Adipose tissue (tissue), 3 donors: ENCODE data around the gene MRPL49. TPM values are rescaled to one million over a fixed set of nuclear protein-coding genes. Genes with fewer than 3 reads are reported as not detected.
"Not testable (repeated sequence)": the region's sequence is repeated elsewhere in the genome, so short reads cannot be mapped to it uniquely, and the experiment has no call there.

Experiments
- H3K27ac ChIP-seq: one replicate; pipeline ENCODE4 v1.5.1; 2013; ENCODE audit warnings: low read depth, low read length
- WGBS, 3 donors: extraction: QIAGEN DNeasy Blood & Tissue Kit; methylation state at CpG; one replicate each; pipeline ENCODE4 v1.1.7; 2013; 5-methylcytosine and 5-hydroxymethylcytosine counted together
- polyA plus RNA-seq, 3 donors: library from polyadenylated mRNA; stranded (reverse); fragments of 200-250 nt; gene quantifications; one replicate each; pipeline ENCODE4 v1.2.3, GENCODE V29; 2013
- donor health status: healthy with polysubstance abuse.
- donor health status: Bipolar disorder and iron deficiency.
- donor health status: healthy.

Gene MRPL49
- polyA plus RNA-seq, 3 donors: 22.3 to 32.5 (median 30.9) TPM

DNA sequence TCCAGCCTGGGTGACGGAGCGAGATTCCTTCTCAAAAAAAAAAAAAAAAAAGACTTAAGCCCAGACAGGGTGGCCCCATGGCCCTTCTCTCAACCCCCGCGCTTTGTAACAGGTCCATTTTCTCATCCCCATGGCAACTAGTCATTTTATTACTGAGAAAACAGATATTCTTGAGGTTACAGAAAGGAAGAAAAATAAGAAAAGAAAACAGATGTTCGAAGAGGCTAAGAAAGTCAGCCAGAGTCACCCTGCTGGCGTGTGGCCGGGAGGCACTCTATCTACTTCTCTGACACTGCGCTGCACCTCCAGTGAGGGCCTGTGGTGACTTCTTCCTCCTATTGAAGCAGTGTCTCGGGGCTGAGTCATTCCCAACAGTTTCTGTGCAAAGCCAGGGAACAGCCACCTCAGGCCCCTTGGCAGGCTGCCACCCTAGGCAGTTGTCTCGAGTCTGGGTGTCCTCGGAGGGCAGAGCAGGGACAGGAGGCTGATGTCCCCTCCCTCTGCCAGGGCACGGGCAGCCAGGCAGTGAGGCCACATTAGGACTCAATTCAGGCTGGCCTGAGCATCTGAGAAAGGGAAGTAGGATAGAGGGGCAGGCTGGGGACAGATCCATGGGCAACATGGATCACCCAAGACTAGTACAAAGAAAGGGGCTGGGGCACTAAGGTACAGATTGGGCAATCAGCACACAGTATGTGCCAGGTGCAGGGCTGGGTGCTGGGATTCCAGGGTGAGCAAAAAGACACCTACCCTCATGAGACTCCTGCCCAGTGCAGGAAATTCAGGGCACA is 28.6 kb downstream of the MRPL49 start:
- WGBS, 3 donors: 19 to 27% (median 20%) methylated on average over 12 of the region's 12 CpGs
- no peak overlapping the region for H3K27ac ChIP-seq

DNA sequence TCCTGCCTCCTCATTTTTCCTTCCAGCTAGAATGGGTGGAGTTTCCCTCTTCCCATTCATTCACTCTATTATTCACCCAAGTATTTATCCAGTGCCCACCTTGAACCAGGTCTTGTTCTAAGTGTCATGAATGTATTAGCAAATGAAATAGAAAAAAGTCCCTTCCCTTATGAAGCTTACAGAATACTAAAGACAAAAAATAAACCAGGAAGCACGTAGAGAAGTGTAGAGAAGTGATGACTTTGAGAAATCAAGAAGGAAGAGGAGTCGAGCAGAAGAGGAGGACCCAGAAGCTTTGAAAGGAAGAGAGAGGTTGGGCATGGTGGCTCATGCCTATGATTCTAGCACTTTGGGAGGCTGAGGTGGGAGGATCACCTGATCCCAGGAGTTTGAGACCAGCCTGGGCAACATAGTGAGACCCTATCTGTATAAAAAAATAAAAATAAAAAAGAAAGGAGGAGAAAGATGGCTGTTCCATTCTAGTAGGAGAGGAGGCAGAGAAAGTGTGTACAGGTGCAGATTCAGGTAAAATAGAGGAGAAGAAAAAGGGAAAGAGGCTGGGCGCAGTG is 29.3 kb downstream of the MRPL49 start:
- H3K27ac ChIP-seq: no peak overlapping the region
- 50 to 92% (median 64%) methylated on average over 3 of the region's 3 CpGs for WGBS, 3 donors

DNA sequence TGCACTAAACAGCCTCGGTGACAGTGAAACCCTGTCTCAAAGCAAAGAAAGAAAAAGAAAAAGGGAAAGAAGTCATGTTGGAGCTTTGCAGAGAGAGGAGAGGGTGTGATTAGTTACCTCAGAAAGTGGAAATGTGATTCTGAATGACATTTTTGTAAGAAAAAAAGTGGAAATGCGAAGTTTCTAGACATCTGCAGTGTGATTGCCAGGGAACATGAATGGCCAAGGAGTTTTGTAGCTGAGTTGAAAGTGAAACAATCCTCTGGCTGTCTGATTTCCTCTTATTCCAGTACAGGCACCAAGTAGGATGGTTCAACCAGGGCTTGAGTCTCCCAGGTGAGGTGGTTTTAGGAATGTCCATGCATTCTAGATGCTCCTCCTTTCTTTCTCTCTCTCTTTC is 30.0 kb downstream of the MRPL49 start:
- WGBS, 3 donors: 61 to 83% (median 72%) methylated on average over 2 of the region's 2 CpGs
- H3K27ac ChIP-seq: peak overlapping the region; percentile 26

DNA sequence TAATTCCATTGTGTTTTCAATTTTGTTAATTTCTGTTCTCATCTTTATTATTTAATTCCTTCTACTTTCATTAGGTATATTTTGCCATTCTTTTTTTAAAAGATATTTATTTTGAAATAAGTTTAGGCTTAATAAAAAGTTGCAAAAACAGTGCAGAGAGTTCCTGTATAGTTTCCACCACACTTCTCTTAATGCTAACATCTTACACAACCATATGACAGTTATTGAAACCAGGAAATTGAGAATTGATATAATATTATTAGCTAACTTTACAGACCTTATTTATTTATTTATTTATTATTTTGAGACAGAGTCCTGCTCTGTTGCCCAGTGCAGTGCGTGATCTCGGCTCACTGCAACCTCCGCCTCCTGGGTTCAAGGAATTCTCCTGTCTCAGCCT is 34.1 kb downstream of the MRPL49 start:
- no peak overlapping the region for H3K27ac ChIP-seq
- 88 to 97% (median 89%) methylated on average over 3 of the region's 3 CpGs for WGBS, 3 donors

DNA sequence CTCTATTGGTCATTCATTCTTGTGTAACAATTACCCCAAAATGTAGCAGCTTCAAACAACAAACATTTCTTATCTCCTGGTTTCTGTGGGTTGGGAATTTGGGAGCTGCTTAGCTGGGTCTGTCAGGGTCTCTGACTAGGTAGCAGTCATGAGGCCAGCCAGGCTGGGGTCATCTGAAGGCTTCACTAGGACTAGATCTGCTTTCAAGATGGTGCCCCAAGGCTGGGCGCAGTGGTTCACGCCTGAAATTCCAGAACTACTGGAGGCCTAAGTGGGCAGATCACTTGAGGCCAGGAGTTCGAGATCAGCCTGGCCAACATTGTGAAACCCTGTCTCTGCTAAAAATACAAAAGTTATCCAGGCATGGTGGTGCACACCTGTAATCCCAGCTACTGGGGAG is 34.8 kb downstream of the MRPL49 start:
- 87 to 95% (median 94%) methylated on average over 3 of the region's 3 CpGs for WGBS, 3 donors
- no peak overlapping the region for H3K27ac ChIP-seq

DNA sequence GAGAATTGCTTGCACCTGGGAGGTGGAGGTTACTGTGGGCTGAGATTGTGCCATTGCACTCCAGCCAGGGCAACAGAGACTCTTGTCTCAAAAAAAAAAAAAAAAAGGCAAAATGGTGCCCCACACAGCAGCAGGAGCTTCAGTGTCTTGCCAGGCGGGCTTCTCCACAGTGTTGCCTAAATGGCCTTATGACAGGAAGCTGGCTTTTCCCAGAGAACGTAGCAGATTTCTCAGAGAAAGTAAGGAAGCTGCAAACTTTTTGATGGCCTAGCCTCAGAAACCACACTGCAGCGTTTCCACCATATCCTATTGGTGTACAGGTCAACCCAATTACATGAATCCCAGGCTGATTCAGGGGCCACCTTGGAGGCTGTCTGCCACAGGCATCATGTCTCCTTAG is 35.2 kb downstream of the MRPL49 start:
- no peak overlapping the region for H3K27ac ChIP-seq
- WGBS, 3 donors: 40 to 79% (median 61%) methylated on average over 3 of the region's 3 CpGs

DNA sequence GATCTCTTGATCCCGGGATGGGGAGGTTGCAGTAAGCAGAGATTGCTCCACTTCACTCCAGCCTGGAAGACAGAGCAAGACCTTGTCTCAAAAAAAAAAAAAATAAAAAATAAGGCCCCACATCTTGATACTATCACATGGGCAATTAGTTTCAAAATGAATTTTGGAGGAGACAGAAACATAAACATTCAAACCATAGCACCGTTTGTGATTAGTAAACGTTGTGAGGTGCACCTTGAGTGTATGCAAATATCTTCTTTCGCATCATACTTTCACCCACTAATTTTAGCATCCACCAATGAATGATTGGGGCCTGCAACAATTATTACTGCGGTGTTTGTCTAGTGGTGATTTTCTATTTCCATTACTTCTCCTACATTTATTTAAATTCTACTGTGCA is 36.9 kb downstream of the MRPL49 start:
- H3K27ac ChIP-seq: no peak overlapping the region
- WGBS, 3 donors: 72 to 79% (median 74%) methylated on average over 5 of the region's 5 CpGs

DNA sequence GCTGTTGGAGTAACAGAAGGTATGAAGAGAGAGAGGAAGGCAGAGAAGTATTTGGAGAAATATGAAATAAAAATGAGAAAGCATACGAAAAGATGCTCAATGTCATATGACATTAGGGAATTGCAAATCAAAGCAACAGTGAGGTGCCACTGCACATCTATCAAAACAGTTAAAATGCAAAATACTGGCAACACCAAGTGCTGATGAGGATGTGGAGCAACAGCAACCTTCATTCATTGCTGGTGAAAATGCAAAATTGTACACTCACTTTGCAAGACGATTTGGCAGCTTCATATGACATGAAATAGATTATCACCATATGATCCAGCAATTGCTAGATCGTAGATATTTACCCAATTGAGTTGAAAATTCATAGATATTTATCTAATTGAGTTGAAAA is 38.5 kb downstream of the MRPL49 start:
- no peak overlapping the region for H3K27ac ChIP-seq
- 74 to 80% (median 79%) methylated on average over 3 of the region's 3 CpGs for WGBS, 3 donors

DNA sequence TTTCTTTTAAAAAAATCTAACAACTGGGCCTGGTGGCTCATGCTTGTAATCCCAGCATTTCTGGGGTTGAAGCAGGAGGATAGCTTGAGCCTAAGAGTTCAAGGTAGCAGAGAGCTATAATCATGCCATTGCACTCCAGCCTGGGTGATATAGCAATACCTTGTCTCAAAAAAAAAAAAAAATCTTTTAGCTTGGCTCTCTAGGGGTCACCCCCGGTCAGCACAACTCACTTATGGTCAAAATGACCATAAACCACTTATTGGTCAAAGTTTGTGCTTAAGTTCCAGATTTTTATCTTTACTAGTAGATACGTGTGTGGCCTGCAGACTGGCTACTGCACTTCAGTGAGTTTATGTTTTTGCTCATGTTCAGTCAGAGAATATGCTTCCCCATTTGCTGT is 41.6 kb downstream of the MRPL49 start:
- WGBS, 3 donors: 79 to 92% (median 86%) methylated on average over 2 of the region's 2 CpGs
- H3K27ac ChIP-seq: no peak overlapping the region

DNA sequence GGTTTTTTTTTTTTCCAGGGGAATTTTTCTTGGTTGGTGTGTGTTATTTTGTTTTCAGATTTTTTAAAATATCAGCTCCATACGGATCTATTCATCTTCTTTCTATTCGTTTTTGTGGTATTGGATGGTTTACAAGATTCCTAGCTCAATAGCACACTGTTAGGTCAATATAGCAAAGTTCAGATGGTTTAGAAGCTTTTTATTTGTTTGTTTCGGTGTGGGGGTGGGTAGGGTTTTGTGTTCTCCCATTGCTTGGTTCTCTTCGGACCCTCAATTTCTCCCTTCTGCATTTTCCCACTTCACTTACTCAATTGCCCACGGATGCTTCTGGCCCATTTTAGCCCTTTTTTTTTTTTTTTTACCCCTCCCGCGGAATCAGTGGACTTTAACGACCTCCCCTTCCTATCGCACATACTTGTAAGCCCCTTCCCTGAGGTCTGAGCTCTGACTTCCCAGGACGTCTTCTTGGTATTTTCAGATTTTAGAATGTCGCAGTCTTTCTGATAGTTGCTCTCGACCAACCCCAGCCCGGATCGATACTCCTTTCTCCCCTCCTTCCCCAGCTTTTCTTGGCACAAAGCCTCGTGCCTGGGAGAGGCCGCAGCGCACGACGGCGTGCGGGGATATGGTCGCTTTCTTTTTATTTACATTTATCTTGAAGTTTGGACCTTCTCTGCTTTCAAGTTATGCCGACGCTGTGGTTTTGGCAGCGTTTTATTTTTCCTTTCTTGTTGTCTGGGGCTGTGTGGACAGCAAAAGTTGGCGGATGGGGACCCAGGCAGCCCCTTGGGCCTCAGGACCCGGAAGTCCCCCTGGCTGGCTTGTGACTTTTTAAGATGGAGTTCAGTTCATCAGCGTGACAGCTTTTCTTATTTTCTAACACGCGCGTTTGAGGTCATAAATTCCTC is 43.5 kb downstream of the MRPL49 start:
- 33 to 64% (median 46%) methylated on average over 31 of the region's 31 CpGs for WGBS, 3 donors
- no peak overlapping the region for H3K27ac ChIP-seq

DNA sequence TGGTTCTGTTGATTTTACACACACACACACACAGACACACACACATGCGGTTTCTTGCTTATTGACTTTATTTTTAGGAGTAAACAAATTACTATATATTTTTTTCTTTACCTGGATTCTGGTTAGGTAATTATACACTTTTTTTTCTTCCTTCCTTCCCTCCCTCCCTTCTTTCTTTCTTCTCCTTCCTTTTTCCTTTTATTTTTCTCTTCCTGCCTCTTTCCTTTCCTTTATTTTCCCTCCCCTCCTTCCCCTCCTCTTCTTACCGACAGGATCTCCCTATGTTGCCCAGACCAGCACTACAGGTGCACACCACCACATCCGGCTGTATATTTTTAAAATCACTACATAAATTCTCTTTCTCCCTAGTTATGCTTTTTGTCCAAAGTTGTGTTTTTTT is 44.8 kb downstream of the MRPL49 start:
- H3K27ac ChIP-seq: no peak overlapping the region
- WGBS, 3 donors: 76 to 89% (median 88%) methylated on average over 3 of the region's 3 CpGs

DNA sequence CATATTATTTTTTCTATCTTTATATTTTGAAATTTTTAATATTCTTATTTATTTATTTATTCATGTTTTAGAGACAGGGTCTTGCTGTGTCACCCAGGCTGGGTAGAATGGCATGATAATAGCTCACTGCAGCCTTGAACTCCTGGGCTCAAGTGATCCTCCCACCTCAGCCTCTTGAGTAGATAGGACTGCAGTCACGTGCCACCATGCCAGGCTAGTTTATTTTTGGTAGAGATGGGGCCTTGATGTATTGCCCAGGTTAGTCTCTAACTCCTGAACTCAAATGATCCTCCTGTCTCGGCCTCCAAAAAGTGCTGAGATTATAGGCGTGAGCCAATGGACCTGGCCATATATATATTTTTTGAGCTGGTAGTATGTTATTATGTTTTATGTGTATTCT is 45.5 kb downstream of the MRPL49 start:
- no peak overlapping the region for H3K27ac ChIP-seq
- 89 to 95% (median 94%) methylated on average over 3 of the region's 3 CpGs for WGBS, 3 donors

DNA sequence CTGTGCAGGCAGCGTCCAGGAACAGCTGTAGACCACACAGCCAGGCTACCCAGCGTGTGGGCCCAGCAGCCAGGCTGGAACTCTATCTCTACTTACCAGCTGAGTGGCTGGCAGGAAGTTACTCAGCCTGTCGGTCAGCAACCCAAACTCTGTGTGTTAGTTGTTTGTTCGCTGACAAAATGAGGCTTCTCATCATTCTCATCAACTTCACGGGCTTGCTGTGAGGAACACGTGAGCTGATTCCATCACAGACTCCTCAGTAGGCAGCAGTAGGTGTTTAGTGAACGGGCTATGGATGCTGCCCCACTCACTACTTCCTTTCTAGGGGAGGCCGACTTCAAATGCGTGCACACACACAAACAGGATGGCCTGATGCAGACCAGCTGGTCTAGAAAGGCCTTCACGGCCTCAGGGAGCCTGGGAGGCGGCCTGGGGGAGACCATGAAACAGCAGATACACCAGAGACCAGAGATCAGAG is 47.1 kb downstream of the MRPL49 start:
- no peak overlapping the region for H3K27ac ChIP-seq
- WGBS, 3 donors: 51 to 81% (median 63%) methylated on average over 11 of the region's 11 CpGs

DNA sequence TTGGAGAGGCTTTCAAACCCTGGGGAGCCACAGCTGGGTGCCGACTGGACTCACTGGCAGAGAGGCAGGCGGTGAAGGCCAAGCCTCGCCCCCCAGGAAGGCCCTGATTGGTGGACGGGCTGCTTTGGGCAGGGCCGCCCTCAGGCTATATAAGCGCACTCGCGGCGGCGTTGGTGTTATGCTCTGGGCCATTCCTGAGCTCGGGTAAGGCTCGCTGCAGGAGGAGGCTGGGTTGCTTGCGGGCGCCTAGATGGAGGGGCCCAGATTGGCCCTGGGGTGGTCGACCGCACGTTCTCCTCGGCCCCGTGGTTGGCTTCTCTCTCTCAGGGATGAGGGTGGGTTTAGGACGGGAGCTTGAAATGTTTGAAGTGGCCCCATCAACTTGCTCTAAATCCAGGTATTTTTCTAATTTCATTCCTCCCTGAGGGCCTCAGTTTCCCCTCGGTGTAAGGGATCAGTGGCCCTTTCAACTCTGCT is 48.0 kb downstream of the MRPL49 start, which contains the start of gene SPDYC:
SPDYC (plus strand) TSS at position 176 of the 477 bp plus-strand sequence. CDS start 1,125 bp downstream, outside the sequence.
- 92 to 94% (median 93%) methylated on average over 21 of the region's 21 CpGs for WGBS, 3 donors
- H3K27ac ChIP-seq: no peak within 1 kb of the TSS

DNA sequence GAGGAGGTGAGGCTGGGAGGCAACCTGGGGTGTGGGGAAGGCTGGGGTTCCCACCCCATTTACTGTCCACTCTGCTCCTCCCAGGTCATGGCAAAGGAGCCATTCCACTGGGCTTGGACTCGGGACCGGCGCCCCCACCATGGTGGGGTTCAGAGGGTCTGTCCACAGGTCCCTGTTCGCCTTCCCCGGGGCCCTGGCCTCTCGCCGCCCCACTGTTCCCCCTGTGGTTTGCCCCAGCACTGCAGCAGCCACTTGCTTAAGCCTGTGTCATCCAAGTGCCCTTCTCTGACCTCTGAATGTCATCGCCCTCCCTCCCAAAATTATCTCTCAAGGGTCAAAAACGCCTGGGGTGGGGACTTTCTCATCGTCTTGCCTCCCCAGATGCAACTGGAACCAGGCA is 50.5 kb downstream of the MRPL49 start:
- 81 to 83% (median 82%) methylated on average over 9 to 10 of the region's 10 CpGs for WGBS, 3 donors
- no peak overlapping the region for H3K27ac ChIP-seq

DNA sequence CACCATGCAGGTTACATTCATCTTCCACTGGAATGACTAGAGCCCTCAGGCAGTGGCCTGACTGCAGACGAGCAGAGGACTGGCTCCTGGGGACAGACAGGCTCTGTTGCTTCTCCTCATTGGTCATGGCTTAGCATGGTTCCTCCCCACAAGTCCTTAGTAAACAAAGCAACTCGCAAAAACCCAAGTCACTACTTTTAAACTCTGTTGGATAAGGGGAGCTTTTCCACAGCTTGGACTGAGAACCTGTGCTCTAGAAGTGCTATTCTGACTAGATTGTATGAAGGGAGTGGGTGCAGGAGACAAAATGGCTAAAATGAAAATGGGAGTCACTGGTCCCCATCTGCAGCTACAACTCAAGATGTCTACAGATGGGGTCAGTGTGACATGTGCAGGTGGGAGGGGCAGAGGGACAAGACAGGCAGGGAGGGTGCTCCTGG is 52.5 kb downstream of the MRPL49 start:
- WGBS, 3 donors: 54 to 64% (median 62%) methylated on average over 2 of the region's 2 CpGs
- not testable (repeated sequence) for H3K27ac ChIP-seq
